Measurements from ENCODE around the gene C5orf63. TPM values are rescaled to one million over a fixed set of nuclear protein-coding genes. Genes with fewer than 3 reads are reported as not detected.

The C5orf63 gene
- total and polyA plus RNA-seq, 4 donors: 2.1 to 6.4 (median 3.8) TPM

GRCh38 chr5:127029581-127030258 lies 43.6 kb downstream of the C5orf63 start:
- Histone ChIP-seq H3K27ac (ENCODE audit: low read depth in 1 of 2, low read length in 2 of 2) (peak overlapping the region; percentile 62 to 71), H3K9ac (ENCODE audit: low read depth in 1 of 2, low read length in 2 of 2) (peak overlapping the region; percentile 6 to 62), H3K9me3 (ENCODE audit: control insufficient read depth in 4 of 4, low read length in 3 of 4) (no peaks in the 10 kb centered on the region), H3K4me1 (ENCODE audit: control insufficient read depth in 4 of 4, insufficient read depth in 4 of 4, low read length in 3 of 4) (peaks cover 7 to 14% (median 12%) of the 10 kb centered on the region in 4 donors), H3K27me3 (ENCODE audit: control insufficient read depth in 4 of 4, insufficient read depth in 4 of 4, low read length in 3 of 4) (no peaks in the 10 kb centered on the region), H3K36me3 (ENCODE audit: control insufficient read depth in 4 of 4, insufficient read depth in 3 of 4, low read depth in 1 of 4, low read length in 3 of 4) (no peaks in the 10 kb centered on the region), H3K4me3 (ENCODE audit: low read depth in 1 of 3, low read length in 3 of 3) (peak overlapping the region; percentile 50 to 76 (median 50))
- TF ChIP-seq CTCF (IDR thresholded peaks at IDR 0.05; ENCODE audit: low read depth, low read length, missing input control) (peak; percentile 45), RAD21 (IDR thresholded peaks at IDR 0.05) (peak; percentile 40 to 62), FOXA2 (IDR thresholded peaks at IDR 0.05) (no peak)
- DNase-seq (ENCODE audit: low spot score): peak; percentile 67
- under 1% methylated on average over 51 of the region's 51 CpGs for WGBS

- peak; percentile 59 for DNase-seq (ENCODE audit: low spot score)
Observed at GRCh38 chr5:127028822-127029457, 44.4 kb downstream of the C5orf63 start.

More at GRCh38 chr5:127028822-127029457, 44.4 kb downstream of the C5orf63 start:
- H3K9me3 ChIP-seq (ENCODE audit: control insufficient read depth in 4 of 4, low read length in 3 of 4): no peaks in the 10 kb centered on the region
- no peak overlapping the region for H3K9ac ChIP-seq (ENCODE audit: low read depth in 1 of 2, low read length in 2 of 2)
- no peaks in the 10 kb centered on the region for H3K27me3 ChIP-seq (ENCODE audit: control insufficient read depth in 4 of 4, insufficient read depth in 4 of 4, low read length in 3 of 4)
- H3K36me3 ChIP-seq (ENCODE audit: control insufficient read depth in 4 of 4, insufficient read depth in 3 of 4, low read depth in 1 of 4, low read length in 3 of 4): no peaks in the 10 kb centered on the region
- peaks cover 8 to 14% (median 12%) of the 10 kb centered on the region in 4 donors for H3K4me1 ChIP-seq (ENCODE audit: control insufficient read depth in 4 of 4, insufficient read depth in 4 of 4, low read length in 3 of 4)
- 32% methylated on average over 12 of the region's 12 CpGs for WGBS
- H3K4me3 ChIP-seq (ENCODE audit: low read depth in 1 of 3, low read length in 3 of 3): peak overlapping the region in 1 of 3 donors; percentile 76
- no peak for TF ChIP-seq GABPA (IDR thresholded peaks at IDR 0.05 in 1 of 2, conservative IDR thresholded peaks at IDR 0.05 in 1 of 2)
- no peak for TF ChIP-seq MAX (IDR thresholded peaks at IDR 0.05)
- no peak for TF ChIP-seq REST (IDR thresholded peaks at IDR 0.05)
- TF ChIP-seq NR2F2 (IDR thresholded peaks at IDR 0.05): no peak
- no peak for TF ChIP-seq FOXA2 (IDR thresholded peaks at IDR 0.05)
- TF ChIP-seq HNF4A (conservative IDR thresholded peaks at IDR 0.05): no peak
- TF ChIP-seq RAD21 (IDR thresholded peaks at IDR 0.05): no peak
- TF ChIP-seq ZBTB33 (IDR thresholded peaks at IDR 0.05): no peak
- TF ChIP-seq YY1 (IDR thresholded peaks at IDR 0.05): no peak
- no peak for TF ChIP-seq TAF1 (conservative IDR thresholded peaks at IDR 0.05)
- no peak for TF ChIP-seq ATF3 (IDR thresholded peaks at IDR 0.05)
- TF ChIP-seq CTCF (IDR thresholded peaks at IDR 0.05; ENCODE audit: low read depth, low read length, missing input control): no peak
- no peak for TF ChIP-seq EGR1 (IDR thresholded peaks at IDR 0.05; ENCODE audit: low read depth in 2 of 2)
- no peak for TF ChIP-seq JUND (IDR thresholded peaks at IDR 0.05)
- TF ChIP-seq HNF4G (IDR thresholded peaks at IDR 0.05): no peak
- TF ChIP-seq SP1 (IDR thresholded peaks at IDR 0.05): no peak
- H3K27ac ChIP-seq (ENCODE audit: low read depth in 1 of 2, low read length in 2 of 2): no peak overlapping the region

Measured in liver (tissue), 9 donors.